Stimulated activated naive B cell treated with anti-CD40 and anti-IgM and Interleukin-4, amounts not matched to agents 10 μg/mL and 1 μg/mL and 100 μg/mL, for 72 hours (primary cell): ENCODE measurements around the gene ADRM1.

Experiments
- ATAC-seq, 2 donors: fragments of 150-1000 bp; cut with Tn5 transposase; replicated peaks; 2 replicates each; pipeline ENCODE4 v1.10.0; 2021; ENCODE audit warnings: moderate library complexity in 1 of 2
- DNase-seq: peaks from one replicate; pipeline ENCODE4 v3.0.0; 2021
- H3K27ac Mint-ChIP-seq: one replicate; pipeline ENCODE4 v1.8.0; 2022; ENCODE audit warnings: mild to moderate bottlenecking, mixed read lengths
- H3K27me3 Mint-ChIP-seq, 2 donors: one replicate each; pipeline ENCODE4 v1.8.0; 2022; ENCODE audit warnings: mixed read lengths in 2 of 2
- H3K36me3 Mint-ChIP-seq, 2 donors: one replicate each; pipeline ENCODE4 v1.8.0; 2022; ENCODE audit warnings: mixed read lengths in 2 of 2, mild to moderate bottlenecking in 1 of 2
- H3K4me1 Mint-ChIP-seq, 2 donors: one replicate each; pipeline ENCODE4 v1.8.0; 2022; ENCODE audit warnings: mixed read lengths in 2 of 2, mild to moderate bottlenecking in 1 of 2
- H3K4me3 Mint-ChIP-seq, 2 donors: one replicate each; pipeline ENCODE4 v1.8.0; 2022; ENCODE audit warnings: mild to moderate bottlenecking in 2 of 2, mixed read lengths in 2 of 2, moderate library complexity in 1 of 2
- H3K9me3 Mint-ChIP-seq, 2 donors: one replicate each; pipeline ENCODE4 v1.8.0; 2022; ENCODE audit warnings: mixed read lengths in 2 of 2, mild to moderate bottlenecking in 1 of 2

ADRM1 gene

GRCh38 chr20:62307226-62308101 lies 4.7 kb downstream of the ADRM1 start:
- no peak for DNase-seq

GRCh38 chr20:62308102-62308822 lies 5.5 kb downstream of the ADRM1 start:
- Mint-ChIP-seq H3K27me3 (no peaks in the 10 kb centered on the region), H3K9me3 (no peaks in the 10 kb centered on the region), H3K4me3 (no peak overlapping the region), H3K36me3 (peaks cover 20 to 24% of the 10 kb centered on the region in 2 donors), H3K27ac (no peak overlapping the region), H3K4me1 (peaks cover 11 to 25% of the 10 kb centered on the region in 2 donors)
- DNase-seq (no peak), ATAC-seq (no peak)

More at GRCh38 chr20:62307226-62308101, 4.7 kb downstream of the ADRM1 start:
- Mint-ChIP-seq H3K36me3 (peaks cover 20 to 24% of the 10 kb centered on the region in 2 donors), H3K9me3 (no peaks in the 10 kb centered on the region), H3K27me3 (no peaks in the 10 kb centered on the region), H3K4me1 (peaks cover 11 to 27% of the 10 kb centered on the region in 2 donors), H3K27ac (peak overlapping the region; percentile 76), H3K4me3 (no peak overlapping the region)
- ATAC-seq: no peak

DNA sequence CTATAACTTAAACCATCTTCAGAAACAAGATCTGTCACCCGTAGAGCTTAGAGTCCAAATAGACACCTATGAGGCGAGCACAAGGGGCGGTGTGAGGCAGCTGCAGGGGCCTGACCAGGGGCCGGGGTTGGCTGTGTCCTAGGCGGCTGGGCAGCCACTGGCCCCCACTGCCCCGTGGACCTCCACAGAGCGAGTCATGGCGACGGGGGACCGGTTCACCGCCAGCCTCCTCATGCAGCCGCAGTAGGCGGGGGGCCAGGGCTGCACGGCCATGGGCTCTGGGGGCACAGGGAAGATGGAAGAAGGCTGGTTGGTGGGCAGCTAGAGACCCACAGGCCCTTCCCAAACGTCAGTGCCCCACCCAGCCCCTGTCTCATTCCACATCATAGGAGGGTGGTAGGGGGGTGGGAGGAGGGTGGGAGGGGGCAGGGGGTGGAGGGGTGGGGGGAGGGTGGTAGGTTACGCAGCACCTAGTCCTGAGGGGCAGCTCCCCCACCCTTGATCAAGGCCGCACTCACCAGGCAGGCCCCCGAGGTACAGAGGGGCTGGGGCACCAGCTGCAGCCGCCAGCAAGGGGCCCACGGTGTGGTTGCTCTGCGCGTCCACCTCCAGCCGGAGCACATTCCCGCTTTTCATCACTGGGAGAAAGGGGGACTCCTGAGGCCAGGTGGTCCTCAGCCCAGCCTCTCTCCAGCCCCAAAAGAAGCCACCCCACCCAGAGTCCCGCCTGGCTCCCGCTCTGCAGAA lies 6.6 kb downstream of the ADRM1 start:
- H3K9me3 Mint-ChIP-seq: no peaks in the 10 kb centered on the region
- DNase-seq: no peak
- H3K4me3 Mint-ChIP-seq: no peak overlapping the region
- ATAC-seq: no peak
- no peak overlapping the region for H3K27ac Mint-ChIP-seq
- H3K4me1 Mint-ChIP-seq: peaks cover 5 to 15% of the 10 kb centered on the region in 2 donors
- no peaks in the 10 kb centered on the region for H3K27me3 Mint-ChIP-seq
- H3K36me3 Mint-ChIP-seq: peaks cover 10 to 14% of the 10 kb centered on the region in 2 donors

DNA sequence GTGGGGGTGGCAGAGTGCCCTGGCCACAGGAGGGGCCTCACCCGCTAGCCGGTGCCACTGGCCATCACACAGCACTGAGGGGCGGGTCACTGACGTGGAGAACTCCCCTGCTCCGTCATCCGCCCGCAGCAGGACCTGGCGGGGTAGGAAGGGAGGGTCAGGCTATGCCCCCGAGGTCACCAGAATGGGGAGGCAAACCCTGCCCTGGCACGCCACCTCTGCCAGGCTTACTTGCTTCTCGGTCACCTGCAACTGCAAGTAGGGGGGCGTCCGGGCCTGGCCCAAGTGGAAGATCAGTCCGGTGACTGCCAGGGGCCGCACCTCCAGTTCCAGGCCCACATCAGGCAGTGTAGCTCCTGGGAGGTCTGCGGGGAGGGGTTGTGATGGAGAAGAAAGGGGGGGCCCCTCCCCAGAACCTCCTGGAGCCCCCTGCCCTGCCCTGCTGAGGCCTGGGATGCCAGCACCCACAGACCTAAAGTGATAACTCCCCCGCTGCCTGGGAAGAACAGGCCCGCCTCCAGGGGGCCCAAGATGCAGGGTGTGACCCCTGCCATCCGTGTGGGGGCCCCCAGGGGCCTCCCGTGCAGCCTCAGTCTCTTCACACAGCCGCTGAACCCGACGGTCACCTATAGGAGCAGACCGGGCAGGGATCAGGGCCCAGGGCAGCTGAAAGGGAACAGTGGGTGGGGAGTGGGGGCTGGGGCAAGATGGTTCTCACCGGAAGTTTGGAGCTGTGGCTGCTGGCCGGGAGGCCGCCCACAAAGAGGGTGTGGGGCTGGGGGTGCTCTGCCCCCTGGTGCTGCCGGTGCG lies 7.4 kb downstream of the ADRM1 start:
- H3K27me3 Mint-ChIP-seq: no peaks in the 10 kb centered on the region
- no peaks in the 10 kb centered on the region for H3K9me3 Mint-ChIP-seq
- no peak overlapping the region for H3K27ac Mint-ChIP-seq
- H3K36me3 Mint-ChIP-seq: peaks cover 10 to 13% of the 10 kb centered on the region in 2 donors
- no peak overlapping the region for H3K4me3 Mint-ChIP-seq
- peaks cover 4 to 7% of the 10 kb centered on the region in 2 donors for H3K4me1 Mint-ChIP-seq
- no peak for ATAC-seq
- no peak for DNase-seq

- ATAC-seq (no peak), DNase-seq (no peak)
- Mint-ChIP-seq H3K9me3 (no peaks in the 10 kb centered on the region), H3K27ac (no peak overlapping the region), H3K4me3 (no peak overlapping the region), H3K4me1 (peaks cover under 1 to 1% of the 10 kb centered on the region in 2 donors), H3K27me3 (no peaks in the 10 kb centered on the region), H3K36me3 (peaks cover 9 to 12% of the 10 kb centered on the region in 2 donors)
Measured at GRCh38 chr20:62310757-62311121, 7.9 kb downstream of the ADRM1 start.

GRCh38 chr20:62311150-62311549 lies 8.4 kb downstream of the ADRM1 start:
- Mint-ChIP-seq H3K4me3 (no peak overlapping the region), H3K27ac (no peak overlapping the region), H3K27me3 (no peaks in the 10 kb centered on the region), H3K9me3 (no peaks in the 10 kb centered on the region), H3K36me3 (peaks cover 9 to 10% of the 10 kb centered on the region in 2 donors), H3K4me1 (no peaks in the 10 kb centered on the region)
- no peak for ATAC-seq
- no peak for DNase-seq

GRCh38 chr20:62311832-62312661 lies 9.2 kb downstream of the ADRM1 start:
- H3K36me3 Mint-ChIP-seq: peaks cover 11 to 13% of the 10 kb centered on the region in 2 donors
- no peak overlapping the region for H3K4me3 Mint-ChIP-seq
- no peak overlapping the region for H3K27ac Mint-ChIP-seq
- no peaks in the 10 kb centered on the region for H3K4me1 Mint-ChIP-seq
- DNase-seq: no peak
- H3K27me3 Mint-ChIP-seq: no peaks in the 10 kb centered on the region
- H3K9me3 Mint-ChIP-seq: no peaks in the 10 kb centered on the region
- no peak for ATAC-seq

GRCh38 chr20:62312662-62312977 lies 9.8 kb downstream of the ADRM1 start:
- Mint-ChIP-seq H3K4me1 (peaks cover 2 to 4% of the 10 kb centered on the region in 2 donors), H3K27ac (no peak overlapping the region), H3K4me3 (no peak overlapping the region), H3K9me3 (no peaks in the 10 kb centered on the region), H3K36me3 (peaks cover 11 to 14% of the 10 kb centered on the region in 2 donors), H3K27me3 (no peaks in the 10 kb centered on the region)
- DNase-seq: no peak
- no peak for ATAC-seq

- Mint-ChIP-seq H3K4me3 (no peak overlapping the region), H3K27me3 (no peaks in the 10 kb centered on the region), H3K36me3 (peaks cover 11 to 13% of the 10 kb centered on the region in 2 donors), H3K4me1 (peaks cover 2 to 5% of the 10 kb centered on the region in 2 donors), H3K27ac (no peak overlapping the region), H3K9me3 (no peaks in the 10 kb centered on the region)
- DNase-seq: no peak
- no peak for ATAC-seq
Measured at GRCh38 chr20:62313021-62313420, 10.2 kb downstream of the ADRM1 start.

- Mint-ChIP-seq H3K27me3 (no peaks in the 10 kb centered on the region), H3K4me3 (no peak overlapping the region)
- no peak for ATAC-seq
Measured at GRCh38 chr20:62313460-62314338, 10.9 kb downstream of the ADRM1 start.

GRCh38 chr20:62314339-62314638 lies 11.5 kb downstream of the ADRM1 start:
- H3K27ac Mint-ChIP-seq: no peak overlapping the region
- H3K4me1 Mint-ChIP-seq: peaks cover 2 to 5% of the 10 kb centered on the region in 2 donors
- DNase-seq (no peak), ATAC-seq (no peak)
- H3K4me3 Mint-ChIP-seq: no peak overlapping the region
- peaks cover 10 to 15% of the 10 kb centered on the region in 2 donors for H3K36me3 Mint-ChIP-seq
- no peaks in the 10 kb centered on the region for H3K9me3 Mint-ChIP-seq
- H3K27me3 Mint-ChIP-seq: no peaks in the 10 kb centered on the region

More at GRCh38 chr20:62313460-62314338, 10.9 kb downstream of the ADRM1 start:
- peaks cover 2 to 5% of the 10 kb centered on the region in 2 donors for H3K4me1 Mint-ChIP-seq
- DNase-seq: no peak
- peaks cover 13 to 14% of the 10 kb centered on the region in 2 donors for H3K36me3 Mint-ChIP-seq
- H3K9me3 Mint-ChIP-seq: no peaks in the 10 kb centered on the region
- H3K27ac Mint-ChIP-seq: no peak overlapping the region

DNA sequence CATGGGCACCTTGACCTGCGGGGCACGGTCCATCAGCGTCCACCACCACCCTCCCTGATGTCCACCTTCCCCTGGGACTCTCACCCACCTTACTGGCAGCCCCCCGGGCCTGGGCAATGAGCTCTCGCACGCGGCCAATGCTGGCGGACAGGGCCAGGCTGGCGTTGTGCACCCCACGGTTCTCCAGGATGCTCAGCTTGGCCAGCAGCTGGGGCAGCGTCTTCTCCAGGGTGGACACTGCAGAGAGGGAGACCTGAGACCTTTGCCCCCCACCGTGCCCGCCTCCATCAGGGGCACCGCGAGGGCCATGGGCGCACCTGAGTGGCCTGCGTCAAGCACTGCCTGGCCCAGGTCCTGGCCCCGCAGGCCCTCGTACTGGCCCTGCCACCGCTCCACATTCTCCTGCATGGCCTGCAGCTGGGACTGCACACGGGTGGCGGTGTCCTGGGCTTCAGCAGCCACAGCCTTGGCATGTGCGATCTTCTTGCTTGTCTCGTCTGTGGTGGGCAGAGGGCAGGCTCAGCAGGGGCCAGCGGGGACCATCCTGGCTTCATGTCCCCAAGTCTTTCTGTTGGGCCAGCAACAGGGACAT lies 12.0 kb downstream of the ADRM1 start:
- no peak overlapping the region for H3K27ac Mint-ChIP-seq
- ATAC-seq (no peak), DNase-seq (no peak)
- no peaks in the 10 kb centered on the region for H3K27me3 Mint-ChIP-seq
- H3K4me1 Mint-ChIP-seq: peaks cover 2 to 5% of the 10 kb centered on the region in 2 donors
- no peak overlapping the region for H3K4me3 Mint-ChIP-seq
- no peaks in the 10 kb centered on the region for H3K9me3 Mint-ChIP-seq
- H3K36me3 Mint-ChIP-seq: peaks cover 10 to 15% of the 10 kb centered on the region in 2 donors
